ENCODE results near the gene KLHL24.
"Not testable (repeated sequence)": the region's sequence is repeated elsewhere in the genome, so short reads cannot be mapped to it uniquely, and the experiment has no call there.

KLHL24 gene

GRCh38 chr3:183635107-183635430 is 354 bp upstream of the KLHL24 start:
- DNase-seq = no peak

- DNase-seq = peak; percentile 77
These were observed 1.0 kb downstream of the KLHL24 start for GRCh38 chr3:183636221-183637105.

GRCh38 chr3:183637106-183637486 is 1.7 kb downstream of the KLHL24 start:
- no peak for DNase-seq

- DNase-seq = not testable (repeated sequence)
These were observed 2.2 kb downstream of the KLHL24 start for GRCh38 chr3:183637633-183638032.

- no peak for DNase-seq
These were observed 2.9 kb downstream of the KLHL24 start for GRCh38 chr3:183638101-183638852.

- not testable (repeated sequence) for DNase-seq
These were observed 5.2 kb downstream of the KLHL24 start for GRCh38 chr3:183640635-183641034.

GRCh38 chr3:183641882-183642281 is 6.5 kb downstream of the KLHL24 start:
- DNase-seq = no peak

- no peak for DNase-seq
These were observed 8.8 kb downstream of the KLHL24 start for GRCh38 chr3:183644244-183644643.

GRCh38 chr3:183645254-183645653 is 9.8 kb downstream of the KLHL24 start:
- DNase-seq = no peak

GRCh38 chr3:183650554-183650953 is 15.1 kb downstream of the KLHL24 start:
- no peak for DNase-seq

GRCh38 chr3:183653209-183654064 is 18.0 kb downstream of the KLHL24 start:
- DNase-seq = no peak

GRCh38 chr3:183654727-183655126 is 19.3 kb downstream of the KLHL24 start:
- DNase-seq = no peak

GRCh38 chr3:183662099-183662498 is 26.7 kb downstream of the KLHL24 start:
- DNase-seq = no peak

GRCh38 chr3:183664913-183665381 is 29.5 kb downstream of the KLHL24 start:
- DNase-seq = no peak

- no peak for DNase-seq
These were observed 44.6 kb downstream of the KLHL24 start for GRCh38 chr3:183680061-183680460.

- DNase-seq = no peak
These were observed 52.3 kb downstream of the KLHL24 start for GRCh38 chr3:183687705-183688104.

- no peak for DNase-seq
These were observed 53.5 kb downstream of the KLHL24 start for GRCh38 chr3:183688874-183689273.

GRCh38 chr3:183689621-183690020 is 54.2 kb downstream of the KLHL24 start:
- DNase-seq = not testable (repeated sequence)

GRCh38 chr3:183690402-183690995 is 55.1 kb downstream of the KLHL24 start:
- no peak for DNase-seq

GRCh38 chr3:183692436-183692835 is 57.0 kb downstream of the KLHL24 start:
- DNase-seq = no peak

GRCh38 chr3:183695569-183696364 is 60.3 kb downstream of the KLHL24 start:
- DNase-seq = no peak

GRCh38 chr3:183697123-183697609 is 61.7 kb downstream of the KLHL24 start:
- DNase-seq = no peak
